Activated naive CD4-positive, alpha-beta T cell treated with anti-CD3 and anti-CD28 coated beads for 36 hours (primary cell): Measurements from ENCODE around the gene TMEM61. TPM values are rescaled to one million over a fixed set of nuclear protein-coding genes. Genes with fewer than 3 reads are reported as not detected.

Experiments used
- CTCF ChIA-PET: fragments of 350-600 bp; sonication (Branson Sonifier 250); formaldehyde crosslinking; loops from one replicate; lab custom pipeline; 2021; ENCODE audit warnings: antibody characterized with exemption; lab: Charles Lee
- DNase-seq: peaks from one replicate; pipeline ENCODE4 v3.0.0-alpha.2; 2020
- H3K27ac Mint-ChIP-seq: one replicate; pipeline ENCODE4 v1.8.0; 2021; ENCODE audit warnings: mild to moderate bottlenecking, mixed read lengths
- H3K27me3 Mint-ChIP-seq: one replicate; pipeline ENCODE4 v1.8.0; 2021; ENCODE audit warnings: low read depth, mixed read lengths
- H3K36me3 Mint-ChIP-seq: one replicate; pipeline ENCODE4 v1.8.0; 2021; ENCODE audit warnings: low read depth, mixed read lengths
- H3K4me1 Mint-ChIP-seq: one replicate; pipeline ENCODE4 v1.8.0; 2021; ENCODE audit warnings: low read depth, mixed read lengths
- H3K4me3 Mint-ChIP-seq: one replicate; pipeline ENCODE4 v1.8.0; 2021; ENCODE audit warnings: mild to moderate bottlenecking, moderate library complexity, mixed read lengths
- H3K9me3 Mint-ChIP-seq: one replicate; pipeline ENCODE4 v1.8.0; 2021; ENCODE audit warnings: mixed read lengths
- intact Hi-C: fragments of 100-400 bp; cut with micrococcal nuclease; formaldehyde crosslinking; loops from one replicate; pipeline ENCODE4 v1.15.1; 2023
- total RNA-seq, 2 experiments: library from RNA; stranded (reverse); gene quantifications; one replicate each; pipeline ENCODE4 v1.2.3, GENCODE V29; 2021

Gene TMEM61
- total RNA-seq, 2 experiments from 2014 or later, result not detected

DNA sequence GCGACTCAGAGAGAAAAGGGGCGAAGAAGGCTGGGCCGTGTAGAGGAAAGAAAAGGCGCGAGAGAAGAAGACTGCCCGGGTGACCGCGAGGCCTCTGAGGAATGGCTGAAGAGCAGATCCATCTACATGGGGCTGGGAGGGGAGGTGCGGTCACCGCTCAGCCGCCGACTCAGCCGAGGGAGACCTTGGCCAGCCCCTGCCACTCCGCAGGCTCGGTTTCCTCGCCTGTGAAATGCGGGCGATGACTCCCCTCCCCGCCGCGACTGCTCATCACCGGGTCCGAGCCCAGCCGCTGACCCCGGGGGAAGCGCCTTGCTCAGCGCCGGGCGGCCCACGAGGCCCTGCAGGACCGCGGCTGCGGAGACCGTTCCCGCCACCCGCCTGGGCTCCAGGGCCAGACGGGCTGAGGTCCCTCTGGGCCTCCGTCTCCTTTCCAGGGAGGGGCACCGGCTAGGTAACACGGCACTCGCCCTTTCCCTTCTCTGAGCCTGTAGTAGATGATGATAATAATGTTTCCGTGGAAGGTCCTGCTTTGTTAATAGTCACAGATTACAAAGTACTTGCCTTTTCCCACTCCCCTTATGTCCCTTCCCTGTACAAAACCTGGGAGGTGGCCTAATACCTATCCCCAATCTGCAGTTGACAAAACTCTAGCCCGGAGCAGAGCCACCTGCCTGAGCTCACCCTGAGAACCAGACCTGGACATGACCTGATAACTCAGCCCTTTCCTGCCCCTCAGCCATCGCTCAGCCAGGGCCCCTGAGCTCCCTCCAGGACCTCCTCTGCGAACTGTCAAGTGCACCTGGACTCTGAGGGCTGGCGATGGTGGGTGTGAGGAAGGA, 16.7 kb downstream of the TMEM61 start:
- Mint-ChIP-seq H3K36me3 (no peaks in the 10 kb centered on the region), H3K9me3 (no peaks in the 10 kb centered on the region), H3K27me3 (peaks cover 40% of the 10 kb centered on the region), H3K4me3 (no peak overlapping the region), H3K4me1 (peaks cover 18% of the 10 kb centered on the region), H3K27ac (no peak overlapping the region)
- no peak for DNase-seq
- CTCF ChIA-PET, result interaction anchor here (0.7 to 4.8 kb wide), 14 partner anchors 9 to 200 kb away, joined by 3 to 72 read pairs (median 5); a partner anchor contains a TSS
- intact Hi-C loops, result loop anchor here (1.0 to 5.0 kb wide), 5 partner anchors 26 to 325 kb away; partner anchors contain the start of gene TTC22

GRCh38 chr1:54997711-54997986, 17.2 kb downstream of the TMEM61 start:
- Mint-ChIP-seq H3K4me1 (peaks cover 18% of the 10 kb centered on the region), H3K27me3 (peaks cover 40% of the 10 kb centered on the region), H3K4me3 (no peak overlapping the region), H3K36me3 (no peaks in the 10 kb centered on the region), H3K9me3 (no peaks in the 10 kb centered on the region), H3K27ac (no peak overlapping the region)
- intact Hi-C loops, result loop anchor here (2.0 to 5.0 kb wide), 2 partner anchors 25 to 195 kb away; partner anchors contain the start of gene TTC22
- CTCF ChIA-PET, result interaction anchor here (3.1 to 4.8 kb wide), 3 partner anchors 48 to 57 kb away, joined by 13 to 72 read pairs (median 53); no protein-coding TSS in a partner anchor
- no peak for DNase-seq

DNA sequence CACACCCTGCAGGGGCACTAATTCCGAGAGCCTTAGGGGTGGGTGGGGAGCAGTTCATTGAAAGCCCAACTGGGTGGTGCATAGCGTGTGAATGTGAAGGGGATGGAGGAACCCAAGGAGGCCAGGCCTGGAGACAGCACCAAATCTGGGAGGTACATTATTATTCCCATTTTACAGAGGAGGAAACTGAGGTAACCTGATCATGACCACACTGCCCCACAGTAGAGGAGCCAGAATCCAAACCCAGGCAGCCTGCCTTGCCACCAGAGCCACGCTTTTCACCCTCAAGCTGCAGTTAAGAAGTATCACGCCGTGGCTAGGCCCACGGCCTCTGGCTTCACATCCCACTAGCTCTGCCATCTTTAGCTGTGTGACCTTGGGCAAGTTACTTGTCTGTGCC, 17.7 kb downstream of the TMEM61 start:
- Mint-ChIP-seq H3K36me3 (no peaks in the 10 kb centered on the region), H3K27me3 (peaks cover 40% of the 10 kb centered on the region), H3K4me3 (no peak overlapping the region), H3K9me3 (no peaks in the 10 kb centered on the region), H3K27ac (no peak overlapping the region), H3K4me1 (peaks cover 18% of the 10 kb centered on the region)
- intact Hi-C loops, result loop anchor here (5.0 kb wide), 1 partner anchor 196 kb away; the partner anchor contains the start of gene TTC22
- CTCF ChIA-PET, result interaction anchor here (1.0 to 4.8 kb wide), 4 partner anchors 48 to 59 kb away, joined by 3 to 72 read pairs (median 33); no protein-coding TSS in a partner anchor
- no peak for DNase-seq

DNA sequence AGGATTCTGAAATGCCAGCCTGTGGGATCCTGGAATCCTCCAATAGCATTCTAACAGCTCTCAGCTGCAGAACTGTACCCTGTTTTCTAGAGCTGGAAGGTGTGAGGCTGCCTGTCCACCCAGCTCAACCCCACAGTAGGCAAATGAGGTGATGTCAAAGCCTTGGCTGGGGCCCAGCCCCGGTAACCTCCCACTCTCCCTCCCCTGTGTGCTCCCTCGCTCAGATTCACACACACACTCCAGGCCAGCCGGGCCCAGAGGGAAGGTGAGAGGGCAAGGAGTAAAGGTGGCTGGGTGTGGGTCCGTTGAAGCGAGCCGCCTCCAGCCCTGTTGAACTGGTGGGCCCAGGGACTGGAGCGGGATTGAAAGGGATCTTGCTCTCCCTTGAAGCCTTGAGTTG, 18.2 kb downstream of the TMEM61 start, which contains the start of gene BSND:
TSS of gene BSND (plus strand) at position 257 of the 400 bp plus-strand sequence. CDS start 254 bp downstream, outside the sequence.
- Mint-ChIP-seq H3K4me3 (no peak within 1 kb of the TSS), H3K27ac (no peak within 1 kb of the TSS), H3K4me1 (peaks cover 18% of the 10 kb centered on the region), H3K36me3 (no peaks in the 10 kb centered on the region), H3K9me3 (no peaks in the 10 kb centered on the region), H3K27me3 (peaks cover 40% of the 10 kb centered on the region)
- no peak for DNase-seq
- CTCF ChIA-PET, result interaction anchor here (0.5 to 4.8 kb wide), 5 partner anchors 9 to 1039 kb away, joined by 3 to 72 read pairs (median 4); no protein-coding TSS in a partner anchor
- intact Hi-C loops, result loop anchor here (5.0 kb wide), 1 partner anchor 196 kb away; the partner anchor contains the start of gene TTC22

- no peak overlapping the region for H3K4me3 Mint-ChIP-seq
- DNase-seq, result no peak
- no peak overlapping the region for H3K27ac Mint-ChIP-seq
- CTCF ChIA-PET, result interaction anchor here (0.7 to 3.0 kb wide), 3 partner anchors 11 to 57 kb away, joined by 3 to 9 read pairs (median 4); no protein-coding TSS in a partner anchor
- no peaks in the 10 kb centered on the region for H3K9me3 Mint-ChIP-seq
- peaks cover 35% of the 10 kb centered on the region for H3K27me3 Mint-ChIP-seq
- intact Hi-C loops, result no loop called here
- no peaks in the 10 kb centered on the region for H3K36me3 Mint-ChIP-seq
- peaks cover 18% of the 10 kb centered on the region for H3K4me1 Mint-ChIP-seq
Observed at GRCh38 chr1:55000110-55001085, 20.0 kb downstream of the TMEM61 start.

DNA sequence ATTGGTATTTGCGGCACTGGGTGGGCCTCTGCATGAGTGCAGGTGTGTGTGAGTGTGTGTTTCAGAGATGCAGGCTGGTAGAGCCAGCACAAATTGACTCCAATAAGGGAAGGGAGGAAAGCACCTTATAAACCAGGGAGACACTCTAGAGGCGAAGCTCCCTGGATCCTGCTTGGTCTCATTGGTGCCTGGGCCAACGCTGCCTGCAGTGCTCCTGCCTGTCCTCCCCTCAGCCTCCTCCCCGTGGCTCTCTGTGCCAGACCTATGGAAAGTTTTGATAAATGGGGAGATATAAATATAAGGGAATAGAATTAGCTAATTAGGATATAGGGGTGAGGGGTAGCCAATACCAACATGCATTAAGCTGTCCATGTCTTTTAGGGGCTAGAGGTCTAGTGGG, 20.9 kb downstream of the TMEM61 start:
- Mint-ChIP-seq H3K36me3 (no peaks in the 10 kb centered on the region), H3K4me3 (no peak overlapping the region), H3K9me3 (no peaks in the 10 kb centered on the region), H3K4me1 (peaks cover 9% of the 10 kb centered on the region), H3K27me3 (peaks cover 26% of the 10 kb centered on the region), H3K27ac (no peak overlapping the region)
- intact Hi-C loops, result no loop called here
- CTCF ChIA-PET, result interaction anchor here (3.0 kb wide), 1 partner anchor 56 kb away, joined by 9 read pairs; no protein-coding TSS in a partner anchor
- no peak for DNase-seq

DNA sequence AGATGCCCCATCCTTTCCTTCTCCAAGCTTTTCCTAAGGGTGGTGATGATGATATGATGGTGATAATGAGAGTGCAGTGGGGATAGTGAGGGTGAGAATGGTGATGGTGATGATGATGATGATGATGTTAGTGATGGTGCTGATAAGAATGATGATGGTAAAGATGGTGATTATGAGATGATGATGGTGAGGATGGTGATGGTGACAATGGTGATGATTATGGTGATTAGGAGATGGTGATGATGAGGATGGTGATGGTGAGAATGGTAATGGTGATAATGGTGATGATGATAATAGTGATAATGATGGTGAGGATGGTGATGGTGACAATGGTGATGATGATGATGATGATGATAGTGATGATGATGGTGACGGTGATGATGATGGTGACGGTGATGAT, 22.3 kb downstream of the TMEM61 start:
- intact Hi-C loops, result no loop called here
- Mint-ChIP-seq H3K4me3 (no peak overlapping the region), H3K36me3 (no peaks in the 10 kb centered on the region), H3K4me1 (no peaks in the 10 kb centered on the region), H3K27me3 (peaks cover 14% of the 10 kb centered on the region), H3K27ac (no peak overlapping the region), H3K9me3 (no peaks in the 10 kb centered on the region)
- CTCF ChIA-PET, result interaction anchor here (1.0 to 3.0 kb wide), 4 partner anchors 10 to 58 kb away, joined by 3 to 9 read pairs (median 5); no protein-coding TSS in a partner anchor
- DNase-seq, result no peak

GRCh38 chr1:55005351-55006140, 25.1 kb downstream of the TMEM61 start:
- Mint-ChIP-seq H3K4me3 (no peak overlapping the region), H3K27ac (no peak overlapping the region), H3K9me3 (no peaks in the 10 kb centered on the region), H3K4me1 (no peaks in the 10 kb centered on the region), H3K27me3 (no peaks in the 10 kb centered on the region), H3K36me3 (no peaks in the 10 kb centered on the region)
- CTCF ChIA-PET, result no interaction called here
- DNase-seq, result no peak
- intact Hi-C loops, result no loop called here

GRCh38 chr1:55006931-55007330, 26.5 kb downstream of the TMEM61 start:
- no peak overlapping the region for H3K27ac Mint-ChIP-seq

GRCh38 chr1:55007625-55008024, 27.2 kb downstream of the TMEM61 start:
- no peaks in the 10 kb centered on the region for H3K9me3 Mint-ChIP-seq
- no peak for DNase-seq
- H3K4me3 Mint-ChIP-seq, result no peak overlapping the region
- H3K27me3 Mint-ChIP-seq, result no peaks in the 10 kb centered on the region
- intact Hi-C loops, result no loop called here
- H3K36me3 Mint-ChIP-seq, result no peaks in the 10 kb centered on the region
- CTCF ChIA-PET, result interaction anchor here (1.3 to 2.0 kb wide), 2 partner anchors 15 to 63 kb away, joined by 4 to 8 read pairs; no protein-coding TSS in a partner anchor
- no peaks in the 10 kb centered on the region for H3K4me1 Mint-ChIP-seq
- no peak overlapping the region for H3K27ac Mint-ChIP-seq

More at GRCh38 chr1:55006931-55007330, 26.5 kb downstream of the TMEM61 start:
- no peaks in the 10 kb centered on the region for H3K27me3 Mint-ChIP-seq
- H3K36me3 Mint-ChIP-seq, result no peaks in the 10 kb centered on the region
- H3K4me1 Mint-ChIP-seq, result no peaks in the 10 kb centered on the region
- no peak for DNase-seq
- no peak overlapping the region for H3K4me3 Mint-ChIP-seq
- CTCF ChIA-PET, result interaction anchor here (2.0 kb wide), 1 partner anchor 62 kb away, joined by 8 read pairs; no protein-coding TSS in a partner anchor
- intact Hi-C loops, result no loop called here
- H3K9me3 Mint-ChIP-seq, result no peaks in the 10 kb centered on the region
